Measurements from ENCODE around the gene EHD2.

Gene EHD2

DNA sequence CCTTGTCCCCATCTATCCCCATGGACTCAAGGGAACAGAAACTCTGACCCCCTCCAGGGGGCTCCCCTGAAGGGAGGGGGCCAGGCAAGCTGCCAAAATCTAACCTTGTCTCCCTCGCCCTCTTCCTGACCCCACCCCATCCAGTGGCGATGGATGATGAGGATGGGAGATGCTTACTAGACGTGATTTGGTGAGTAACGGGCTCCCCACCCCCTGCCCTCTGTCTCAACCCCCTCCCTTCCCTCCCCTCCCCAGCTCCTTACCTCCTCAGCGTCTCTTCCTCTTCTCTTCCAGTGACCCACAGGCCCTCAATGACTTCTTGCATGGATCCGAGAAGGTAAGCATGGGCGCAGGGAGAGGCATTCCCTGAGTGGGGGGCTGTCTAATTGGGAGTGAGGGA lies 39.8 kb upstream of the EHD2 start:
- TF ChIP-seq, protein P1, sequence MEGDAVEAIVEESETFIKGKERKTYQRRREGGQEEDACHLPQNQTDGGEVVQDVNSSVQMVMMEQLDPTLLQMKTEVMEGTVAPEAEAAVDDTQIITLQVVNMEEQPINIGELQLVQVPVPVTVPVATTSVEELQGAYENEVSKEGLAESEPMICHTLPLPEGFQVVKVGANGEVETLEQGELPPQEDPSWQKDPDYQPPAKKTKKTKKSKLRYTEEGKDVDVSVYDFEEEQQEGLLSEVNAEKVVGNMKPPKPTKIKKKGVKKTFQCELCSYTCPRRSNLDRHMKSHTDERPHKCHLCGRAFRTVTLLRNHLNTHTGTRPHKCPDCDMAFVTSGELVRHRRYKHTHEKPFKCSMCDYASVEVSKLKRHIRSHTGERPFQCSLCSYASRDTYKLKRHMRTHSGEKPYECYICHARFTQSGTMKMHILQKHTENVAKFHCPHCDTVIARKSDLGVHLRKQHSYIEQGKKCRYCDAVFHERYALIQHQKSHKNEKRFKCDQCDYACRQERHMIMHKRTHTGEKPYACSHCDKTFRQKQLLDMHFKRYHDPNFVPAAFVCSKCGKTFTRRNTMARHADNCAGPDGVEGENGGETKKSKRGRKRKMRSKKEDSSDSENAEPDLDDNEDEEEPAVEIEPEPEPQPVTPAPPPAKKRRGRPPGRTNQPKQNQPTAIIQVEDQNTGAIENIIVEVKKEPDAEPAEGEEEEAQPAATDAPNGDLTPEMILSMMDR (IDR thresholded peaks at IDR 0.05; ENCODE audit: low read depth, low read length, missing control alignments) = no peak
- no peak for DNase-seq (ENCODE audit: low read depth)
- no peak overlapping the region for H3K4me3 ChIP-seq (ENCODE audit: low read depth, low read length)

DNA sequence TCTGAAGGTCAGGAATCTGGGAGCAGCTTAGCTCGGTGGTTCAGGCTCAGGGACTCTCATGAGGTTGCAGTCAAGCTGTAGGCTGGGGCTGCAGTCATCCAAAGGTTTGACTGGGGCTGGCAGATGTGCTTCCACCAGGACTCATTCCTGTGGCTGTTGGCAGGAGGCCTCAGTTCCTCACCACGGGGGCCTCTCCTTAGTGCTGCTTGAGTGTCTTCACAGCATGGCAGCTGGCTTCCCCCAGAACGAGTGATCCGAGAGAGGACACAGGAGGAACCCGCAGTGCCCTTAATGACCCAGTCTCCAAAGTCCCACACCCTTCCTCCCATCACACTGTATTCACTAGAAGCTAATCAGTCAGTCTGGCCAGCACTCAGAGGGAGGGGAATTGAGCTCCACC lies 38.7 kb upstream of the EHD2 start:
- no peak for DNase-seq (ENCODE audit: low read depth)
- TF ChIP-seq, protein P1 (IDR thresholded peaks at IDR 0.05; ENCODE audit: low read depth, low read length, missing control alignments) = no peak
- no peak overlapping the region for H3K4me3 ChIP-seq (ENCODE audit: low read depth, low read length)

DNA sequence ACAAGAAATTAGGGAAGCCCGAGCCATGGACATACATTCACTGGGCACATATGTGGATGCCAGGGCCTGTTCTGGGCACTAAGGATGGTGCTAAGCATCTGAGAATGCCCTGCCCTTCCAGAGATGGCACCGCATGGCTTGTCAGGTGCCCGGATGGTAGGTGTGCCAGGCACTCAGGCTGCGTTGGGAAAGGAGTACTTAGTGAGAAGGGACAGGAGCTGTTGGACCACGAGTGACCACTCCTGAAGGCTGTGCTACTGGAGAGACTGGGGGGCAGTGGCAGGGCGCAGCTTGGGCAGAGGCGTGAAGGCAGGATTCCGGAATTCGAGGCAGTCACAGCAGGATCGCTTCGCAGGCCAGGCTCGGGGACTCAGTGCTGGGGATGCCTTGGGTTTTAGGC lies 38.0 kb upstream of the EHD2 start:
- TF ChIP-seq, protein P1 (IDR thresholded peaks at IDR 0.05; ENCODE audit: low read depth, low read length, missing control alignments) = no peak
- H3K4me3 ChIP-seq (ENCODE audit: low read depth, low read length) = no peak overlapping the region
- no peak for DNase-seq (ENCODE audit: low read depth)

DNA sequence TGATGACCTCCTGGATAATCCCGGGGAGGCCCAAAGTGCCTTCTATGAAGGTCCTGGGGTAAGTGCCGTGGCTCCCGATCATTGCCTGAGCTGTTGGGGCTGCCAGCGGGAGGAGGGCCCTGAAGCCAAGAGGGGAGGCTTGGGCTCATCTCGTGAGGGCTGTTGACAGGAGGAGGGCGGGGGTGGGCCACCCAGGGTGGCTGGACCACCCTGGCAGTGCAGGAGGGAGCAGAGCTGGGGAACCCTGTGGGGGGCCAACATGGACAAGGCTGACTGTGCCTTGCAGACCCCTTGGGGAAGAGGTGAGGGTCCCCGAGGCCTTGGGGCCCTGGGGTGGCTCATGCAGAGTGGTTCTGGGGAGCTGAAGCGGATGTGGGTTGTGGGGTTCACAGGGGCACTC lies 37.4 kb upstream of the EHD2 start:
- DNase-seq (ENCODE audit: low read depth) = no peak
- TF ChIP-seq, protein P1 (IDR thresholded peaks at IDR 0.05; ENCODE audit: low read depth, low read length, missing control alignments) = no peak
- no peak overlapping the region for H3K4me3 ChIP-seq (ENCODE audit: low read depth, low read length)

DNA sequence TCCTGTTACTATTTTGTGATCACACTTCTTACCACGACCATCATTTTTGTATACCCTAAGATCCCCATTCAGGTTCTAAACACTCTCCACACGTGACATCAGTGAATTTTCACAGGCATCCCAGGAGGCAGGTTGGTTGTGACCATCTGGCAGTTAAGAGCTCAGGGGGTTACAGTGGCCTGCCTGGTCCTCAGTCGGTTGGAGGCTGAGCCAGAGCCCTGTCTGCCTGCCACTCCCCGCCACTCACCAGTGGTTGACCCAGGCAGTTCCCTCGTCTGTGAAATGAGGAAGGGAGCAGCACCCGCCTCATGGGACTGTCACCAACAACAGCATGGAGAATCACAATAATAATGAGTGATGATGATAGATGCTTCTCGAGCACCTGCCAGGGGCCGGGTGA lies 36.4 kb upstream of the EHD2 start:
- no peak overlapping the region for H3K4me3 ChIP-seq (ENCODE audit: low read depth, low read length)
- DNase-seq (ENCODE audit: low read depth) = no peak
- TF ChIP-seq, protein P1 (IDR thresholded peaks at IDR 0.05; ENCODE audit: low read depth, low read length, missing control alignments) = no peak

DNA sequence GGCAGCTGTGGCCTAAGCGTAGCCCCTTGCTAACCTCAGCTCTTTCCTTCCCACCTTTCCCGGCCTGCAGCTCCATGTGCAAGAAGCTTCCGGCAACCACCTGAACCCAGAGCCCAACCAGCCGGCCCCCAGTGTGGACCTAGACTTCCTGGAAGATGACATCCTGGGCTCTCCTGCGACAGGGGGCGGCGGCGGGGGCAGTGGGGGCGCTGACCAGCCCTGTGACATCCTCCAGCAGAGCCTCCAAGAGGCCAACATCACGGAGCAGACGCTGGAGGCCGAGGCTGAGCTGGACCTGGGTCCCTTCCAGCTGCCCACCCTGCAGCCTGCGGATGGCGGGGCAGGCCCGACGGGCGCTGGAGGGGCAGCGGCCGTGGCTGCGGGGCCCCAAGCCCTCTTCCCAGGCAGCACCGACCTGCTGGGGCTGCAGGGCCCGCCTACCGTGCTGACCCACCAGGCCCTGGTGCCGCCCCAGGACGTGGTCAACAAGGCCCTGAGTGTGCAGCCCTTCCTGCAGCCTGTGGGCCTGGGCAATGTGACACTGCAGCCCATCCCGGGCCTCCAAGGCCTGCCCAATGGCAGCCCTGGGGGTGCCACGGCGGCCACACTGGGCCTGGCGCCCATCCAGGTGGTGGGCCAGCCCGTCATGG lies 33.8 kb upstream of the EHD2 start:
- TF ChIP-seq, protein P1 (IDR thresholded peaks at IDR 0.05; ENCODE audit: low read depth, low read length, missing control alignments) = no peak
- no peak for DNase-seq (ENCODE audit: low read depth)
- no peak overlapping the region for H3K4me3 ChIP-seq (ENCODE audit: low read depth, low read length)
